ENCODE data around the gene MAN1A1. TPM values are rescaled to one million over a fixed set of nuclear protein-coding genes. Genes with fewer than 3 reads are reported as not detected.

Gene MAN1A1
- total RNA-seq, 4 donors from 2014 or later, result 52.7 to 123 (median 97.1) TPM

DNA sequence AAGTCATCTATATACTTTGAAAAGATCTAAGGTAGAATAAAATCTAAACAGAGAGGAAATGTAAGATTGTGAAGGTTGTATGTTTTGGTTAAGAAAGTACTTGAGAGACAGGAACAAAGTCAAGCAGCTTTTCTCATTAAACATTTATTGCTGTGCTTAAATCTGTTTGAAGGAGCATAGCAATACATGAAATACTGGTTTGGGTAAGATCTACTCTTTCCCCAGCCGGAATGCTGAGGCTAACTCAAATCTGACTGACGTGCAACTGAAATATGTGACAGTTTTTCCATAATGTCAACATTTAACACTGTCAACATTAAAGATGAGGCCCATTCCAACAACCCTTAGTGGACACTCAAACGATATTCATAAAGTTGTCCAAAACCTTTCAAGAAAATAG, 59.9 kb downstream of the MAN1A1 start:
- WGBS, 2 donors (ENCODE audit: low coverage in 1 of 2), result 79 to 84% methylated on average over 3 of the region's 3 CpGs
- TF ChIP-seq POLR2A (IDR thresholded peaks at IDR 0.05) (no peak), POLR2AphosphoS5 (IDR thresholded peaks at IDR 0.05) (no peak), EP300 (IDR thresholded peaks at IDR 0.05; ENCODE audit: low read depth) (no peak), CTCF (IDR thresholded peaks at IDR 0.05) (no peak)

GRCh38 chr6:119285908-119286625, 63.5 kb downstream of the MAN1A1 start:
- in situ Hi-C loops (cut with MboI; ENCODE audit: low pct_ligation_motif_present in 1 of 4, low pct_unique_long_range_greater_than_20kb in 1 of 4, low sequenced_read_pairs in 3 of 4) (no loop called here), intact Hi-C loops (cut with DNase I; ENCODE audit: low total_unique reads) (no loop called here)
- TF ChIP-seq CTCF (IDR thresholded peaks at IDR 0.05), result no peak
- no peak for TF ChIP-seq EP300 (IDR thresholded peaks at IDR 0.05; ENCODE audit: low read depth)
- TF ChIP-seq POLR2A (IDR thresholded peaks at IDR 0.05), result no peak
- no peak for TF ChIP-seq POLR2AphosphoS5 (IDR thresholded peaks at IDR 0.05)
- Histone ChIP-seq H3K9me3 (no peaks in the 10 kb centered on the region), H3K27ac (no peak overlapping the region), H3K27me3 (no peaks in the 10 kb centered on the region), H3K36me3 (no peaks in the 10 kb centered on the region), H3K4me1 (peaks cover 0 to 5% (median 2%) of the 10 kb centered on the region in 4 donors), H3K4me3 (no peak overlapping the region)
- DNase-seq, result no peak
- 91 to 96% methylated on average over 3 of the region's 3 CpGs for WGBS, 2 donors (ENCODE audit: low coverage in 1 of 2)

More for the DNA sequence above, 59.9 kb downstream of the MAN1A1 start:
- in situ Hi-C loops (cut with MboI; ENCODE audit: low pct_ligation_motif_present in 1 of 4, low pct_unique_long_range_greater_than_20kb in 1 of 4, low sequenced_read_pairs in 3 of 4), result no loop called here
- Histone ChIP-seq H3K4me1 (no peaks in the 10 kb centered on the region), H3K36me3 (no peaks in the 10 kb centered on the region), H3K27me3 (no peaks in the 10 kb centered on the region), H3K9me3 (no peaks in the 10 kb centered on the region), H3K4me3 (no peak overlapping the region), H3K27ac (no peak overlapping the region)
- no peak for DNase-seq
- intact Hi-C loops (cut with DNase I; ENCODE audit: low total_unique reads), result no loop called here

- in situ Hi-C loops (cut with MboI; ENCODE audit: low pct_ligation_motif_present in 1 of 4, low pct_unique_long_range_greater_than_20kb in 1 of 4, low sequenced_read_pairs in 3 of 4), result no loop called here
- no peak for TF ChIP-seq POLR2A (IDR thresholded peaks at IDR 0.05)
- TF ChIP-seq CTCF (IDR thresholded peaks at IDR 0.05), result no peak
- TF ChIP-seq EP300 (IDR thresholded peaks at IDR 0.05; ENCODE audit: low read depth), result no peak
- no peak for TF ChIP-seq POLR2AphosphoS5 (IDR thresholded peaks at IDR 0.05)
Measured at GRCh38 chr6:119284861-119285521, 64.6 kb downstream of the MAN1A1 start.

DNA sequence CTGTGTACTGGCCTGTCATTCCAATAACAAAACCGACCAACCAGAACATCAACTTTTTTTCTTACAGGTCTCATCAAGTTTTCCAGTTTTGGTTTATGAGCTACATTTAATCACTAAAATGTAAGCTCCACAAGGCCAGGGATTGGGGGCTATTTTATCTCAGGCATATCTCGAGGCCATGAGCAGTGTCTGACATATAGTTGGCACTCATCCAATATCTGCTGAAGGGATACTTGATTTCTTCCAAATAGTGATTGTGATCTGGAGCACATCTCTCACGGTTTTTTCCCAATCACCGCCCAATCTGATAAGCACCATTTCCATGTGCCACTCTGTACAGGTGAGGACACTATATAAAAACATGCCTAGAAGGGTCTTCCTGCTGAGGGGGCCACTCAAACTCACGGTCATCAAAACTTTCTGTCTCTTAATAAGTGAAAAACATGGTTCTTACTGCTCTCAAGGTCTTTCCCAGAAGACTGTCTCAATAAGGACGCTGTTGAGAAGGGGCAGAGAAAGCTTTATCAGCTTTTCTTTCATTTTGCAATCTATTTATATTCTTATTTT, 65.5 kb downstream of the MAN1A1 start:
- H3K36me3 ChIP-seq, result no peaks in the 10 kb centered on the region
- no peak overlapping the region for H3K4me3 ChIP-seq
- no peak for TF ChIP-seq POLR2A (IDR thresholded peaks at IDR 0.05)
- no peak for TF ChIP-seq POLR2AphosphoS5 (IDR thresholded peaks at IDR 0.05)
- TF ChIP-seq CTCF (IDR thresholded peaks at IDR 0.05), result no peak
- TF ChIP-seq EP300 (IDR thresholded peaks at IDR 0.05; ENCODE audit: low read depth), result no peak
- intact Hi-C loops (cut with DNase I; ENCODE audit: low total_unique reads), result no loop called here
- peaks cover 0 to 5% (median 2%) of the 10 kb centered on the region in 4 donors for H3K4me1 ChIP-seq
- WGBS, 2 donors (ENCODE audit: low coverage in 1 of 2), result 87 to 91% methylated on average over 5 to 6 of the region's 6 CpGs
- no peaks in the 10 kb centered on the region for H3K9me3 ChIP-seq
- no peaks in the 10 kb centered on the region for H3K27me3 ChIP-seq
- no peak overlapping the region for H3K27ac ChIP-seq
- in situ Hi-C loops (cut with MboI; ENCODE audit: low pct_ligation_motif_present in 1 of 4, low pct_unique_long_range_greater_than_20kb in 1 of 4, low sequenced_read_pairs in 3 of 4), result no loop called here
- DNase-seq, result no peak

More at GRCh38 chr6:119284861-119285521, 64.6 kb downstream of the MAN1A1 start:
- no peaks in the 10 kb centered on the region for H3K36me3 ChIP-seq
- H3K4me3 ChIP-seq, result no peak overlapping the region
- DNase-seq, result no peak
- intact Hi-C loops (cut with DNase I; ENCODE audit: low total_unique reads), result no loop called here
- no peaks in the 10 kb centered on the region for H3K9me3 ChIP-seq
- 83 to 89% methylated on average over 3 to 4 of the region's 4 CpGs for WGBS, 2 donors (ENCODE audit: low coverage in 1 of 2)
- H3K27ac ChIP-seq, result no peak overlapping the region
- peaks cover 0 to 5% (median 2%) of the 10 kb centered on the region in 4 donors for H3K4me1 ChIP-seq
- H3K27me3 ChIP-seq, result no peaks in the 10 kb centered on the region

Data from transverse colon (tissue), 4 donors.